Dendritic cell treated with granulocyte-macrophage colony-stimulating factor and Interleukin-4, amounts not matched to agents 40 ng/mL and 50 ng/mL, for 4 days (primary cell): Measurements from ENCODE around the gene HDAC4.

ENCODE experiments used
- H3K27ac Mint-ChIP-seq: one replicate; pipeline ENCODE4 v1.8.0; 2022; ENCODE audit warnings: mild to moderate bottlenecking, mixed read lengths
- H3K27me3 Mint-ChIP-seq: one replicate; pipeline ENCODE4 v1.8.0; 2022; ENCODE audit warnings: mild to moderate bottlenecking, mixed read lengths
- H3K36me3 Mint-ChIP-seq: one replicate; pipeline ENCODE4 v1.8.0; 2022; ENCODE audit warnings: low read depth, mixed read lengths
- H3K4me1 Mint-ChIP-seq: one replicate; pipeline ENCODE4 v1.8.0; 2022; ENCODE audit warnings: low read depth, mixed read lengths
- H3K4me3 Mint-ChIP-seq: one replicate; pipeline ENCODE4 v1.8.0; 2022; ENCODE audit warnings: mild to moderate bottlenecking, moderate library complexity, mixed read lengths
- H3K9me3 Mint-ChIP-seq: one replicate; pipeline ENCODE4 v1.8.0; 2022; ENCODE audit warnings: mixed read lengths
- intact Hi-C: fragments of 100-400 bp; cut with micrococcal nuclease; formaldehyde crosslinking; loops from one replicate; pipeline ENCODE4 v1.15.0; 2022

The HDAC4 gene

DNA sequence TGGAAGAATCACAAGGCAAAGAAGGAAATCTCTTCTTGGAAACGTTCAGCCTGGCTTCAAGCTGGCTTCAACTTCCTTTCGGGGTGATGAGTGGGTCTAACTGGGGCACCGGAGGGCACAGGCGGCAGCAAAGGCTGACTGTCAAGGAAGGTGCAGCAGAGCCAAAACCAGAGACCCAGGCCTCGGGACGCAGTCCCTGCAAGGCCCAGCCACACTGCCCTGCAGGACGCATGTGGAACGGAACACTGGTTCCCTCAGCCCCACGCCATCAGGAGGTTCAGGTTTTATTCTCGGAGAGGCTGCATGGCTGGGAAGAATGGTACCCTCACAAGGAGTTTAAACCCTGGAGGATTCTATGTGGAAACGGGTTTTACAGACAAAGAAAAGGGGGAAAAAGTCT lies 165.5 kb downstream of the HDAC4 start:
- no peak overlapping the region for H3K4me3 Mint-ChIP-seq
- H3K27ac Mint-ChIP-seq = peak overlapping the region; percentile 85
- peaks cover 91% of the 10 kb centered on the region for H3K4me1 Mint-ChIP-seq
- intact Hi-C loops = no loop called here
- no peaks in the 10 kb centered on the region for H3K9me3 Mint-ChIP-seq
- no peaks in the 10 kb centered on the region for H3K27me3 Mint-ChIP-seq
- peaks cover 17% of the 10 kb centered on the region for H3K36me3 Mint-ChIP-seq

GRCh38 chr2:239234191-239235175 lies 166.3 kb downstream of the HDAC4 start:
- Mint-ChIP-seq H3K27ac (peak overlapping the region; percentile 85), H3K4me3 (peak overlapping the region; percentile 27), H3K9me3 (no peaks in the 10 kb centered on the region), H3K36me3 (peaks cover 17% of the 10 kb centered on the region), H3K4me1 (peaks cover 91% of the 10 kb centered on the region), H3K27me3 (no peaks in the 10 kb centered on the region)
- intact Hi-C loops = loop anchor here (5.0 kb wide), 1 partner anchor 33 kb away; no protein-coding TSS in a partner anchor

GRCh38 chr2:239233576-239233975 lies 167.2 kb downstream of the HDAC4 start:
- H3K27me3 Mint-ChIP-seq = no peaks in the 10 kb centered on the region
- H3K9me3 Mint-ChIP-seq = no peaks in the 10 kb centered on the region
- peaks cover 19% of the 10 kb centered on the region for H3K36me3 Mint-ChIP-seq
- peak overlapping the region; percentile 85 for H3K27ac Mint-ChIP-seq
- intact Hi-C loops = loop anchor here (5.0 kb wide), 1 partner anchor 34 kb away; no protein-coding TSS in a partner anchor
- no peak overlapping the region for H3K4me3 Mint-ChIP-seq
- H3K4me1 Mint-ChIP-seq = peaks cover 87% of the 10 kb centered on the region

DNA sequence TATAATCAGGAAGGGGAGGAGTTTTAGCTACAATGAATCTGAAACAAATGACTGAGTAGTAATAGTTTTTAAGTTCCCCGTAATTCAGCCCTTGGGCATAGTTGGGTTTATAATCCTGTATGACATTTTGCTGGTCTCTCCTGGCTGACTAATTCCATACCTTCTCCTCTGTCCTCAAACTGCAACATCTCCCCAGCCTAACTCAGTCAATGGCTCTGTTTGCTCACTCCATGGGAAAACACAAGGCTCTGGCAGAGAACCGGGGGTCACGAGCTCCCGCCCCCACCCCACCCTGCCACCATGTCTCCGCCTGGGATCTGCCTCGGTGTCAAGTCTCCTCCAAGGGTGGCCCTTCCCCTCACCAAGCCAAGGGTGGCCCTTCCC lies 168.6 kb downstream of the HDAC4 start:
- no peaks in the 10 kb centered on the region for H3K9me3 Mint-ChIP-seq
- no peak overlapping the region for H3K4me3 Mint-ChIP-seq
- H3K27ac Mint-ChIP-seq = peak overlapping the region; percentile 53
- peaks cover 88% of the 10 kb centered on the region for H3K4me1 Mint-ChIP-seq
- no peaks in the 10 kb centered on the region for H3K27me3 Mint-ChIP-seq
- intact Hi-C loops = loop anchor here (5.0 kb wide), 1 partner anchor 35 kb away; no protein-coding TSS in a partner anchor
- peaks cover 27% of the 10 kb centered on the region for H3K36me3 Mint-ChIP-seq

DNA sequence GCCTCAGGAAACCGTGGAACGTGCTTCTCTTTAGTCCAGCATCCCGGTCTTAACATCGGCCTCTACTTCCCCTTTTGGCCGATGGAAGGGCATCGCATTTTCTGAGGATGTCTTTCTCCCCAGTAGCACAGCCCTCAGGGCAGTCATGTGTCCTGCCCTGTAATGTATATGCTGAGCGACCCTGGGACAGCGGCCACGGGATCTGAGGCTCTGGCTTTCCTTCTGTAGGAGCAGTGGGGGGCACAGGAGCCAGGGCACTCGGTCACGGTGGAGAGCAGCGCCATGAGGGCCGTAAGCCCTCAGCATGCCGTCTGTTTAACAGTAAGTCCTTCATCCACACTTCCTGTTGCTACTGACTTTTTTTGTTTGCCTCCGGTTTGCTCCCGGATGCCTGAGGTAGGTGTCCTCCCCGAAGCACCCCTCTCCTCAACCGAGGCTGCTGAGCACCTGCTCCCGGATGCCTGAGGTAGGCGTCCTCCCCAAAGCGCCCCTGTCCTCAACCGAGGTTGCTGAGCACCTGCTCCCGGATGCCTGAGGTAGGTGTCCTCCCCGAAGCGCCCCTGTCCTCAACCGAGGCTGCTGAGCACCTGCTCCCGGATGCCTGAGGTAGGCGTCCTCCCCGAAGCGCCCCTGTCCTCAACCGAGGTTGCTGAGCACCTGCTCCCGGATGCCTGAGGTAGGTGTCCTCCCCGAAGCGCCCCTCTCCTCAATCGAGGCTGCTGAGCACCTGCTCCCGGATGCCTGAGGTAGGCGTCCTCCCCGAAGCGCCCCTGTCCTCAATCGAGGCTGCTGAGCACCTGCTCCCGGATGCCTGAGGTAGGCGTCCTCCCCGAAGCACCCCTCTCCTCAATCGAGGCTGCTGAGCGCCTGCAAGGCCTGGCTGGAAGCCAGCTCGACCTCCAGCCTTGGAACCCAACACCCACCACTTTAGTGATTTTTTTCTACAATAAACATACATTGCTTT lies 169.3 kb downstream of the HDAC4 start:
- Mint-ChIP-seq H3K4me3 (peak overlapping the region; percentile 14), H3K9me3 (no peaks in the 10 kb centered on the region), H3K36me3 (peaks cover 34% of the 10 kb centered on the region), H3K4me1 (peaks cover 88% of the 10 kb centered on the region), H3K27me3 (no peaks in the 10 kb centered on the region), H3K27ac (peak overlapping the region; percentile 90)
- intact Hi-C loops = loop anchor here (5.0 kb wide), 1 partner anchor 36 kb away; no protein-coding TSS in a partner anchor

DNA sequence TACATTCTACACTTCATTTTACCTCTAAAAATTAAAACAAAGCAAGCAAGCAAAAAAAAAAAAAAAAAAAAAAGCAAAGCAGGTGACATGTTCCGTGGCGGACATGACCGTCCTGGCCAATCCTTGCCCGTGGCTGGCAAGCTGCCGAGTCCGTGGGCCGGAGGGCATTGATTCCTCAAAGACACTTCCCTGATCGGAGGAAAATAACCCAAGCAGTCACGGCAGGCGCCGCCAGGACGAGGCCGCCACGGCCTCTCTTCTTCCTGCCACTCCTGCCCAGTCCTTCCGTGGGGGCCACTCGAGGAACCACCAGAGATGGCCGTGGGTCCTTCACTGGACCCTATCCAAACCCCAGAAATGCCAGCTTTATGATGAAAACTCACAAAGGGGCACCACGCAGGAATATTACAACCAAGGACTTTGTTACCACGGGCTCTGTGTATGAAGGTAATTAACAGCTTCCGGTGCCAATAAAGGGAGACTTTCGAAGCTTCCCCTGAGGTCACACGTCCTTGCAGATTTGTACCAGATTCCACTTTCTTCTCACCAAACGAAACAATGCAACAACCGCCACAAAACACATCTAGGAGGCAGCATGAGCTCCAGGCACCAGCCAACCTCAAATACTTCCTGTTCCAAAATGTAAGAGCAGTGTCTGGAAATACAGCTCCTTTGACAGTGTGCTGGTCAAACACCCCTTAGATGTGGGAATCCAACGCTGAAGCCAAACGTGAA lies 170.3 kb downstream of the HDAC4 start:
- H3K27ac Mint-ChIP-seq = peak overlapping the region; percentile 90
- no peaks in the 10 kb centered on the region for H3K27me3 Mint-ChIP-seq
- peak overlapping the region; percentile 20 for H3K4me3 Mint-ChIP-seq
- H3K9me3 Mint-ChIP-seq = no peaks in the 10 kb centered on the region
- peaks cover 89% of the 10 kb centered on the region for H3K4me1 Mint-ChIP-seq
- H3K36me3 Mint-ChIP-seq = peaks cover 32% of the 10 kb centered on the region
- intact Hi-C loops = loop anchor here (5.0 kb wide), 1 partner anchor 37 kb away; no protein-coding TSS in a partner anchor

- H3K27ac Mint-ChIP-seq = peak overlapping the region; percentile 90
- H3K36me3 Mint-ChIP-seq = peaks cover 24% of the 10 kb centered on the region
- no peak overlapping the region for H3K4me3 Mint-ChIP-seq
- intact Hi-C loops = loop anchor here (5.0 kb wide), 1 partner anchor 38 kb away; no protein-coding TSS in a partner anchor
- H3K27me3 Mint-ChIP-seq = no peaks in the 10 kb centered on the region
- no peaks in the 10 kb centered on the region for H3K9me3 Mint-ChIP-seq
- H3K4me1 Mint-ChIP-seq = peaks cover 89% of the 10 kb centered on the region
Observed at GRCh38 chr2:239229545-239230279, 171.1 kb downstream of the HDAC4 start.

- H3K27ac Mint-ChIP-seq = peak overlapping the region; percentile 92
- no peaks in the 10 kb centered on the region for H3K27me3 Mint-ChIP-seq
- peaks cover 92% of the 10 kb centered on the region for H3K4me1 Mint-ChIP-seq
- intact Hi-C loops = no loop called here
- H3K9me3 Mint-ChIP-seq = no peaks in the 10 kb centered on the region
- H3K4me3 Mint-ChIP-seq = no peak overlapping the region
- peaks cover 17% of the 10 kb centered on the region for H3K36me3 Mint-ChIP-seq
Observed at GRCh38 chr2:239227661-239228371, 173.0 kb downstream of the HDAC4 start.

DNA sequence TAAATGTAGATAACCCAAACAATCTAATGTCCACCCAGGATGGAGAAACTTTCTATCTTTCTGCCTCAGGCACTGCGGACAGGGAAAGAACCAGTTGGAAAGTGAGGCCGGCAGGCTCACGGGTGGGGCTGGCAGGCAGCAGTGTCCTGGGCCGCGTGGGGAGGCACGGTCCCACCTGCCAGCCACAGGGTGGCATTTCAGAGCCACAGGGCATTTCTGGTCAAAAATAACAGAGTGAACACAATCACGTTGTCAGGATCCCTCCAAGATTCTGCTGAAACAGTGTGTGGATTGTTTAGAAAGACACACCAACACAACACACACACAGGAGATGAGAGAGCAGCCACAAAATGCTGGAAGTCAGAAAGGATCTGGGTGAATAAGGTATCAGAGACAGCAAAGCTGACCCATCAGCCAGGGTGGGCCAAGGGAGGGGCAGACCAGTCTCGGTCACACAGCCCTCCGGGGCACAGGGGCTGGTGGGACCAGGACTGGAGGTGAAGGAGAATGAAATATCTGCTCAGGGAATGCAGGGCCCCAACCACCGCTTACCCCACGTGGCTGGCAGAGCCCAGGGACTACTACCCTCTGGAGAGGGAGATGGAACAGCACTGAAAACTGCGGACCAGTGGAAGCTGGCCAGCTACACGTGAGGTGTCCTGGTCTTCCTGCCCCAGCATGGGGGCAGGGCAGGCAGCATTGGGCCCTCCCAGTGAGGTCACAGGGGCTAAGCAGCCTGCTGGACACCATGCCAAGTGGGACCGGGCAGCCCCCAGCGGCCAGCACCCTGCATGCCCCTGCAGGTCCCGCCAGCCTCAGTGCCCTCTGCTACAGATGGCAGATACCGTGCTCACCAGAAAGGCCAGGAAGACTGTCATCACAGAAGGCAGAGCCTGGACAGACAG lies 173.9 kb downstream of the HDAC4 start:
- intact Hi-C loops = no loop called here
- H3K27me3 Mint-ChIP-seq = no peaks in the 10 kb centered on the region
- no peak overlapping the region for H3K4me3 Mint-ChIP-seq
- H3K27ac Mint-ChIP-seq = peak overlapping the region; percentile 92
- H3K4me1 Mint-ChIP-seq = peaks cover 93% of the 10 kb centered on the region
- no peaks in the 10 kb centered on the region for H3K9me3 Mint-ChIP-seq
- peaks cover 17% of the 10 kb centered on the region for H3K36me3 Mint-ChIP-seq

DNA sequence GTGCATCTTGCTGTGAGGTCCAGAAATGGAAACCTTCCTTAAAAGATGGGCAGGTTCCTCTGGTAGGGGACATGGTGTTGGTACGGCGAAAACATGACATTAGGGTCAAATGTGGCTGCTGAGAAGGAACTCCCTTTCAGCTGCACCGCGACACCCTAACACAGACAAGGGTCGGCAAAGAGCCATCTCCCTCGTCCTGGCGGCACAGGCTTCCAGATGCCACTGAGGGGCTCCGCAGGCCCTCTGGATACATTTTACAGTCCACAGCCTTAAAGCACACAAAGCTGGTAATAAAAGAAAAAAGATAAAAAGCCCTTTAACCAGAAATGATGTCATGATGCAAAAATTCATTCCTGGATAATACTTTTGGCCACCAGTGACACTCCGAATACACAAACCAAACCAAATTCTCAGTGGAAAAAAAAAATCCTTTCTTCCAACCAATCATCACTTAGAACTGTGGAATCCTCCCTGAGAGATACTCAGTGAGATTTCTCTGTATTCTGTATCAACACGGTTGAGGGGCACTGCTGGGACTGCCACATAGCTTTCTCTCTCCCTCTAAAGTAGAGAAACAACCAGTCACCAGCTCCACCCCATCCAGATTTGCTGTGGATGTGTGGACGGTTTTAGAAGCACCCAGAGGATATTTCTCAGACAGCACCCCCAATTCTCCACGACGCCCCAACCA lies 174.8 kb downstream of the HDAC4 start:
- intact Hi-C loops = no loop called here
- peak overlapping the region; percentile 55 for H3K4me3 Mint-ChIP-seq
- H3K27me3 Mint-ChIP-seq = no peaks in the 10 kb centered on the region
- H3K36me3 Mint-ChIP-seq = peaks cover 17% of the 10 kb centered on the region
- peaks cover 96% of the 10 kb centered on the region for H3K4me1 Mint-ChIP-seq
- peak overlapping the region; percentile 92 for H3K27ac Mint-ChIP-seq
- H3K9me3 Mint-ChIP-seq = no peaks in the 10 kb centered on the region

DNA sequence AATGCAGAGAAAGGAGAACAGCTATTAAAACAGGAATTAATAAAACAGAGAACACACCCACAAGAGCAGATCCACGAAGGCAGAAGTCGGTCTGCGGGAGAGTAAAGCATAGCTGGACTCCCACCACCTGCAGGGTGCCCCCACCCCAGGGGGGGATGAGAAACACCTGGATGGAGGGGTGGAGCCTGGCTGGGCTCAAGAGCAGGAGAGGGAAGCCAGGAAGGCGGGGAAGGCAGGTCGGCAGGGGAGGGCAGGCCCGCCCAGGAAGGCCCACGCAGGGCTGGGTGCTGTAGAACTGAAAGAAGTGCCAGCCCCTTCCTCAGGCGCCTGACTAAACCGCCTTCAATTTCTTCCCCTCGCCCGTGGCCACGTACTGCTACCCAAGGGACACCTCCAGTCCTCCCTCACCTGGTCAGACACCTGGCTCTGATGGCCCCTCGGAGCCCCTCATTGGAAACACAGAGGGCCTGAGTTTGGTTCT lies 175.4 kb downstream of the HDAC4 start:
- H3K4me1 Mint-ChIP-seq = peaks cover 96% of the 10 kb centered on the region
- intact Hi-C loops = no loop called here
- peaks cover 17% of the 10 kb centered on the region for H3K36me3 Mint-ChIP-seq
- H3K27ac Mint-ChIP-seq = peak overlapping the region; percentile 92
- no peaks in the 10 kb centered on the region for H3K9me3 Mint-ChIP-seq
- peak overlapping the region; percentile 81 for H3K4me3 Mint-ChIP-seq
- H3K27me3 Mint-ChIP-seq = no peaks in the 10 kb centered on the region
